ACC112 (cell line): ENCODE results near the gene DHPS.
"Not testable (repeated sequence)": the region's sequence is repeated elsewhere in the genome, so short reads cannot be mapped to it uniquely, and the experiment has no call there.

Source experiments
- H2AFZ ChIP-seq: fragments of 200-600 bp; sonication (generic); one replicate; pipeline ENCODE4 v1.6.0; 2017; ENCODE audit warnings: antibody characterized with exemption, low read length; ENCODE audit not compliant: unreplicated experiment
- H3K27ac ChIP-seq: fragments of 200-600 bp; sonication (generic); 2 replicates; pipeline ENCODE4 v1.5.1; 2014; ENCODE audit warnings: low read depth, mild to moderate bottlenecking, antibody characterized with exemption, low read length, moderate library complexity
- H3K27me3 ChIP-seq: fragments of 200-600 bp; sonication (generic); 2 replicates; pipeline ENCODE4 v1.6.1; 2014; ENCODE audit warnings: mild to moderate bottlenecking, antibody characterized with exemption, low read length, moderate library complexity, mixed read lengths; ENCODE audit not compliant: insufficient read depth
- H3K36me3 ChIP-seq: fragments of 200-600 bp; sonication (generic); 2 replicates; pipeline ENCODE4 v1.6.1; 2016; ENCODE audit warnings: mild to moderate bottlenecking, antibody characterized with exemption, low read length, moderate library complexity, mixed read lengths; ENCODE audit not compliant: insufficient read depth
- H3K4me1 ChIP-seq: fragments of 200-600 bp; sonication (generic); one replicate; pipeline ENCODE4 v1.6.1; 2016; ENCODE audit warnings: low read length, mixed read lengths; ENCODE audit not compliant: insufficient read depth, unreplicated experiment, control insufficient read depth
- H3K4me3 ChIP-seq: fragments of 200-600 bp; sonication (generic); 2 replicates; pipeline ENCODE4 v1.5.1; 2014; ENCODE audit warnings: mild to moderate bottlenecking, low read depth, low read length
- H3K79me2 ChIP-seq: fragments of 200-600 bp; sonication (generic); one replicate; pipeline ENCODE4 v1.6.0; 2016; ENCODE audit warnings: low read length; ENCODE audit not compliant: control insufficient read depth, unreplicated experiment, insufficient read depth

Gene DHPS

DNA sequence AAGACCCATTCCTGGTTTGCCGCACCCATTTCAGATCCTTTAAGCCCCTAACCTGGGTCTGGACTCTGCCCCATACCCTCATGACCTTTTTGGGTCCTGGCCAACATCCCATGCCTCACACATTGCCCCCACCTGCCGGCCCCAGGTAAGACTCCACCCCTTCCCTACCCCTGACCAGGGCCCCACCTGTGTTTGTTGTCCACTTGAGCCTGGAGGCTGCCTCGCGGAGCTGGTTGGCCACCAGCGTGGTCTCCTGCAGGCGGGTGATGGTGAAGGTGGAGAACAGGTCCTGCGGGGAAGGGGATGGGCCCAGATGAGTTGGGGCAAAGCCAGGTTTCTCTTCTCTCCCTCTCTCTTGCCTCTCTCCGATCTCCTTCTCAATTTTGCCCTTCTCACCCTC, 34.6 kb downstream of the DHPS start:
- Histone ChIP-seq H3K36me3 (no peaks in the 10 kb centered on the region), H3K27me3 (no peaks in the 10 kb centered on the region)

DNA sequence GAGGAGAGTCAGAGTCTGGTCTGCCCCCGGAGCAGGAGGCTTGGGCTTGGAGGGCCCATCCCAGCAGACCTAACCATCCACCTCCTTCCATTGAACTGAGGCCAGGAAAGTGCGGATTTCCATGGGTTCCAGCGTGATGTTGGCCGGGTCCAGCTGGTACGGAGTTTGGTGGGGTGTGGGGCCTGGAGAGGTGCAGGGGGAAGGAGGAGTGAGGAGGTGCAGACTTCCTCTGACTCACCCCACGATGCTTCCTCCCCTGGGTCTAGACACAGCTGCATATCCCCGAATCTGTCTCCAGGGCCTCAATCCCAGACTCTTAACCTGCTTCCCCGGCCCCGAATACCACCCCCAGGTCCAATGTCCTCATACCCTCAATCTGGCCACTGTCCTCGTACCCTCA, 35.1 kb downstream of the DHPS start:
- Histone ChIP-seq H3K27ac (no peak overlapping the region), H3K36me3 (no peaks in the 10 kb centered on the region)

More for the DNA sequence above, 34.6 kb downstream of the DHPS start:
- no peaks in the 10 kb centered on the region for H3K79me2 ChIP-seq
- no peak overlapping the region for H3K4me3 ChIP-seq
- no peak overlapping the region for H2AFZ ChIP-seq
- H3K27ac ChIP-seq: no peak overlapping the region
- H3K4me1 ChIP-seq: no peaks in the 10 kb centered on the region

DNA sequence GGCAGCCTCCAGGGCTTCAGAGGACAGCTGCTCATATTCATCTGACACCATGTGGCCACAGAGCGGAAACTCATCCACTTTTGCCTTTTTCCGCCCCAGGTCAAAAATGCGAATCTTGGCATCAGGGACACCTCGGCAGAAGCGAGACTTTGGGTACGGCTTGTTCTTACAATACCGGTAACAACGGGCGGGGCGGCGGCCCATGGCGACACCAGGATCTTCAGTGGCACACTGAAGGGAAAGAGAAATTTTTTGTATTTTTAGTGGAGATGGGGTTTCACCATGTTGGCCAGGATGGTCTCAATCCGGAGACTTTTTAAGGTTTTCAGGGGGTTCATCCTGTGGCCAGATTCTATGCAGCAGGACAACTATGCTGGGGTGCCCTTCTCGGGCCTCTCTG, 38.0 kb downstream of the DHPS start:
- not testable (repeated sequence) for H3K4me1 ChIP-seq, H3K27ac ChIP-seq, H3K79me2 ChIP-seq, H3K27me3 ChIP-seq, H2AFZ ChIP-seq, H3K4me3 ChIP-seq, H3K36me3 ChIP-seq

More for the DNA sequence above, 35.1 kb downstream of the DHPS start:
- Histone ChIP-seq H3K79me2 (no peaks in the 10 kb centered on the region), H3K4me1 (no peaks in the 10 kb centered on the region), H3K27me3 (no peaks in the 10 kb centered on the region), H3K4me3 (no peak overlapping the region), H2AFZ (no peak overlapping the region)

DNA sequence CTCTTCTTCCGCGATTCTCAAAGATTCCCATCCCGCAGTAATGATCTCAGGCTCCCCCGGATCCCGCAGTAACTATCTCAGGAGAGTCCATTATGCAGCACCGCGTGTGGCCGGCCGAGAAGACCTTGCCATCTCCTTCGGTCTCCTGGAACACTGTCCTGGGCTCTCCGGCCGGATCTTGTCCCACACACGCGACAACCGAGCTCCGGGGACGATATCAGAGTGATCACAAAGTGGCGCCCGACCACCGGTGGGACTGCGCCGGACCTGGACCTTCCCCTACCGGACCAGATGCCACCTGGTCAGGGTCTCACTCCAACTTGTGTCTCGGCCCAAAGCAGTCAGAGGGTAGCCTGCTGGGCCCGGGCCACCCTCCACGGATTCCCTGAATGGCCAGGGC, 39.2 kb downstream of the DHPS start:
- Histone ChIP-seq H3K27me3 (no peaks in the 10 kb centered on the region), H3K36me3 (no peaks in the 10 kb centered on the region), H2AFZ (no peak overlapping the region), H3K4me3 (no peak overlapping the region), H3K4me1 (no peaks in the 10 kb centered on the region), H3K79me2 (no peaks in the 10 kb centered on the region), H3K27ac (no peak overlapping the region)

DNA sequence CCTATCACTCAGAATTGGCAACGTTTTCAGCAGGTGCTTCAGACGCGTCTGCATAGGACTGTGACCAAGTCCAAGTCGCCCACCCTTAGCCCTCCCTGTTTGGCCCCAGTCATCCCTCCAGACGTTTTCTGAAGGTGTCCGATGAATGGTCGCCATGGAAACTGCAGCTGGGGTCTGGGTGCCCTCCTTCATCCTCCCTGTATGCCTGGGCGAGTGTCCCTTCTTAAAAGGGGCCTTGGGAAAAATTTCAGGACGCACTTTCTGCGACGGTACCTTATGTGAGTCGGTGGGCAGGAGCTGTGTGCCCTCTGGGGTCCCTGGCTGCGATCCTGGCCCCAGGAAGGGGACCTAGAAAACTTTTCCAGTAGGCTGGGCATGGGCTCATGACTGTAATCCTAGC, 40.2 kb downstream of the DHPS start:
- no peak overlapping the region for H2AFZ ChIP-seq
- no peaks in the 10 kb centered on the region for H3K36me3 ChIP-seq
- H3K79me2 ChIP-seq: no peaks in the 10 kb centered on the region
- no peaks in the 10 kb centered on the region for H3K4me1 ChIP-seq
- H3K27me3 ChIP-seq: no peaks in the 10 kb centered on the region
- H3K4me3 ChIP-seq: no peak overlapping the region
- no peak overlapping the region for H3K27ac ChIP-seq

DNA sequence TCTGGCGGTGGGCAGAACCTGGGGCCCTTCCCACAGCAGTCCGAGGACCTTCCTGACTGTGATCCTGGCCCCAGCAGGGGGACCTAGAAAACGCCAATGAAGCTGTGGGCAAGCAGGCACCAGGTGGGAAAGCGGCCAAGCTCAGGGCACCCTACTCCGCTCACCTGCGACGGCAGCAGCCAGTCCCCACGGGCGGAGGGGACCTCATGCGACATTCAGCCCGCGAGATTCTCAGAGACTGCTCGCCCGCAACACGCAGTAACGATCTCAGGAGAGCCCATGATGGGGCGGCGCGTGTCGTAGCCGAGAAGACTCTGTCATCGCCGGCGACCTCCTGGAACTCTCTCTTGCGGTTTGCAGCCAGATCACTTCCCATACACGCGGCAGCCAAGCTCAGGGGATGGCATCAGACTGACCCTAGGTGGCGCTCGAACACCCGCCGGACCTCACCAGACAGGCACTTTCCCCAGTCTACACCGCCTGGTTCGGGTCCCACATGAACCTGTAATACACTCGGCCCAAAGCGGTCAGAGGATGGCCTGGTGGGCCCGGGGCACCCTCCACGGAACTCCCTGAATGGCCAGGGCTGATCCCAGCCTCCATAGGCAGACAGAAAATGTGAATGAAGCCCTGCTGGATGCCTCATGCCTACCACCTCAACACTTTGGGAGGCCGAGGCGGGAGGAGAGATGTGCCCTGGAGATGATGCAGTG, 41.6 kb downstream of the DHPS start:
- Histone ChIP-seq H2AFZ (peak overlapping the region; percentile 25), H3K36me3 (no peaks in the 10 kb centered on the region), H3K27me3 (no peaks in the 10 kb centered on the region), H3K4me1 (no peaks in the 10 kb centered on the region), H3K4me3 (peak overlapping the region; percentile 37; the same call in 1 of the 2 replicates), H3K79me2 (no peaks in the 10 kb centered on the region), H3K27ac (no peak overlapping the region)

DNA sequence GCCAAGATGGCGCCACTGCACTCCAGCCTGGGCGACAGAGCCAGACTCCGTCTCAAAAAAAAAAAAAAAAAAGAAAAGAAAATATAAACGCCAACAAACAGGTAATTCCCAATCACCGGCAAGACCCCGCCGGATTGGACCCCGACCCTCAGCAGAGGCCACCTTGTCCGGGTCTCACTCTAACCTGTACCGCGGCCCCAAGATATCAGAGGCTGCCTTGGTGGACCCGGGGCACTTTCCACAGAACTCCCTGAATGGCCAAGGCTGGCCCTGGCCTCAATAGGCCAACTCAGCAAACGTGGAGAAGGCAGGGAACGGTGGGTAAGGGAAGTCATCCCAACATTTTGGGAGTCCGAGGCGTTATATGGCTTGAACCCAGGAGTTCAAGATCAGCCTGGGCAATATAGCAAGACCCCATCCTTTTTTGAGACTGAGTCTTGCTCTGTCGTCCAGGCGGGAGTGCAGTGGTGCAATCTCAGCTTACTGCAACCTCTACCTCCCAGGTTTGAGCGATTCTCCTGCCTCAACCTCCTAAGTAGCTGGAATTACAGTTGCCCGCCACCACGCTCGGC, 43.0 kb downstream of the DHPS start:
- H3K4me3 ChIP-seq: no peak overlapping the region
- no peaks in the 10 kb centered on the region for H3K79me2 ChIP-seq
- H3K27ac ChIP-seq: no peak overlapping the region
- no peaks in the 10 kb centered on the region for H3K36me3 ChIP-seq
- H3K27me3 ChIP-seq: no peaks in the 10 kb centered on the region
- H3K4me1 ChIP-seq: no peaks in the 10 kb centered on the region
- no peak overlapping the region for H2AFZ ChIP-seq

DNA sequence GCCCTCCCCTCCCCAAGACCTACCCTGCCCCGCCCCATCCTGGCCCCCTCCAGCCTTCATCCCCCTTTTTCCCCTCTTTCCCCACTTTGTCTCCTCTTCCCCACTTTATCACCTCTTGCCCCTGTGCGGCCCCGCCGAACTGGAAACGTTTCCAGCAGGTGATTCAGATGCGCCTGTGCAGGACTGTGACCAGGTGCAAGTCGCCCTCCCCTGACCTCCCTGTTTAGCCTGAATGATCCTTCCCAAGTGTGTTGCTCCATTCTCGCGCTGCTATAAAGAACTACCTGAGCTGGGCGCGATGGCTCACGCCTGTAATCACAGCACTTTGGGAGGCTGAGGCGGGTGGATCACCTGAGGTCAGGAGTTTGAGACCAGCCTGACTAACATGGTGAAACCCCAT, 45.0 kb downstream of the DHPS start:
- Histone ChIP-seq H3K27me3 (no peaks in the 10 kb centered on the region), H3K4me3 (no peak overlapping the region), H2AFZ (no peak overlapping the region), H3K27ac (no peak overlapping the region), H3K36me3 (no peaks in the 10 kb centered on the region), H3K79me2 (no peaks in the 10 kb centered on the region), H3K4me1 (no peaks in the 10 kb centered on the region)

DNA sequence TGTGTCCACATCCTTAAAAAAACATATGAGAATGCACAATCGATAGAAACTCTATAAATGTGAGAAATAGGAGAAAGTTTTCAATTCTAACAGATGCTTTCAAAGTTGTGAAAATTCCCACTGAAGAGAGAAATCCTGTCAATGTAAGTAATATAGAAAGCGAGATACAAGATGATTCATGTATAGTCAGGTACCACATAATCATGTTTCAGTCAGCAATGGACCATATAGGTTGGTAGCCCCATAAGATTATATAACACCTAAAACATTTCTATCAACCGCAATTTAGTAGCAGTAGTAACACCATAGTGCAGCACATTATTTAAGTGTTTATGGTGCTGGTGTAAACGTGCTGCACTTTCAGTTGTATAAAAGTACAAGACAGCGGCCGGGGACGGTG, 52.5 kb downstream of the DHPS start:
- peaks cover 52% of the 10 kb centered on the region for H3K36me3 ChIP-seq
- H2AFZ ChIP-seq: no peak overlapping the region
- H3K79me2 ChIP-seq: no peaks in the 10 kb centered on the region

DNA sequence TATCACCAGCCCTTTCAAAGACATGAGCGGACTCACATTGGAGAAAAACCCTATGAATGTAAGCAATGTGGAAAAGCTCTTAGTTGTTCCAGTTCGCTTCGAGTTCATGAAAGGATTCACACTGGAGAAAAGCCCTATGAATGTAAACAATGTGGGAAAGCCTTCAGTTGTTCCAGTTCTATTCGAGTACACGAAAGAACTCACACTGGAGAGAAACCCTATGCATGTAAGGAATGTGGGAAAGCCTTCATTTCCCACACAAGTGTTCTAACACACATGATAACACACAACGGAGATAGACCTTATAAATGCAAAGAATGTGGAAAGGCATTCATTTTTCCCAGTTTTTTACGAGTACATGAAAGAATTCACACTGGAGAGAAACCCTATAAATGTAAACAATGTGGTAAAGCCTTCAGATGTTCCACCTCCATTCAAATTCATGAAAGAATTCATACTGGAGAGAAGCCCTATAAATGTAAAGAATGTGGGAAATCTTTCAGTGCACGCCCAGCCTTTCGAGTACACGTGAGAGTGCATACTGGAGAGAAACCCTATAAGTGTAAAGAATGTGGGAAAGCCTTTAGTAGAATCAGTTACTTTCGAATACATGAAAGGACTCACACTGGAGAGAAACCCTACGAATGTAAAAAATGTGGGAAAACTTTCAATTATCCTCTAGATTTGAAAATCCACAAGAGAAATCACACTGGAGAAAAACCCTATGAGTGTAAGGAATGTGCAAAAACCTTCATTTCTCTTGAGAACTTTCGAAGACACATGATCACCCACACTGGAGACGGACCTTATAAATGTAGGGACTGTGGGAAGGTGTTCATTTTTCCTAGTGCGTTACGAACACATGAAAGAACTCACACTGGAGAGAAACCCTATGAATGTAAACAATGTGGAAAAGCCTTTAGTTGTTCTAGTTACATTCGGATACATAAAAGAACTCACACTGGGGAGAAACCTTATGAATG, 53.3 kb downstream of the DHPS start:
- no peak overlapping the region for H2AFZ ChIP-seq
- no peak overlapping the region for H3K4me3 ChIP-seq
- H3K27me3 ChIP-seq: no peaks in the 10 kb centered on the region
- H3K4me1 ChIP-seq: no peaks in the 10 kb centered on the region
- peaks cover 2% of the 10 kb centered on the region for H3K79me2 ChIP-seq
- H3K36me3 ChIP-seq: peaks cover 57% of the 10 kb centered on the region
- H3K27ac ChIP-seq: no peak overlapping the region

More for the DNA sequence above, 52.5 kb downstream of the DHPS start:
- Histone ChIP-seq H3K4me1 (no peaks in the 10 kb centered on the region), H3K27me3 (no peaks in the 10 kb centered on the region), H3K4me3 (no peak overlapping the region), H3K27ac (no peak overlapping the region)
